Astrocyte of the spinal cord (primary cell): ENCODE data around the gene MYOM1.

Source experiments
- DNase-seq: peaks from one replicate; pipeline ENCODE4 v3.0.0; 2011; ENCODE audit warnings: low read depth, low spot score
- H3K4me3 ChIP-seq: 2 replicates; pipeline ENCODE4 v1.5.1; 2011; ENCODE audit warnings: low read depth, mild to moderate bottlenecking, low read length, moderate library complexity
- CTCF ChIP-seq: IDR thresholded peaks from 2 replicates; pipeline ENCODE4 v1.5.1; 2012; ENCODE audit warnings: low read depth, mild to moderate bottlenecking, low read length, inconsistent platforms
- in situ Hi-C: cut with HindIII; loops from 2 replicates; pipeline ENCODE4 v1.10.0; 2017; ENCODE audit warnings: low sequenced_read_pairs

MYOM1 gene

GRCh38 chr18:3062798-3063680 lies 156.7 kb downstream of the MYOM1 start:
- in situ Hi-C loops, result no loop called here
- H3K4me3 ChIP-seq, result no peak overlapping the region
- DNase-seq, result peak; percentile 28
- peak; percentile 90 for TF ChIP-seq CTCF

GRCh38 chr18:3061581-3062312 lies 158.0 kb downstream of the MYOM1 start:
- no peak for TF ChIP-seq CTCF
- in situ Hi-C loops, result no loop called here
- no peak overlapping the region for H3K4me3 ChIP-seq
- DNase-seq, result no peak

GRCh38 chr18:3060667-3061580 lies 158.8 kb downstream of the MYOM1 start:
- H3K4me3 ChIP-seq, result no peak overlapping the region
- TF ChIP-seq CTCF, result no peak
- in situ Hi-C loops, result no loop called here
- no peak for DNase-seq

- DNase-seq, result no peak
- no peak for TF ChIP-seq CTCF
- H3K4me3 ChIP-seq, result no peak overlapping the region
- in situ Hi-C loops, result no loop called here
These were observed 160.5 kb downstream of the MYOM1 start for GRCh38 chr18:3059272-3059671.

- in situ Hi-C loops, result no loop called here
- no peak overlapping the region for H3K4me3 ChIP-seq
- TF ChIP-seq CTCF, result no peak
- no peak for DNase-seq
These were observed 161.2 kb downstream of the MYOM1 start for GRCh38 chr18:3058328-3059191.
